Left kidney (tissue), 2 donors: ENCODE data around the gene CHSY1. TPM values are rescaled to one million over a fixed set of nuclear protein-coding genes. Genes with fewer than 3 reads are reported as not detected.

Experiments used
- DNase-seq: peaks from one replicate; pipeline ENCODE4 v3.0.0-alpha.2; 2013
- polyA plus RNA-seq: library from polyadenylated mRNA; unstranded; fragments of 120-200 nt; gene quantifications from one replicate; pipeline ENCODE4 v1.2.1, GENCODE V29; 2013; ENCODE audit not compliant: insufficient read length

CHSY1 gene
- polyA plus RNA-seq, 1 donor, result 47.1 TPM

DNA sequence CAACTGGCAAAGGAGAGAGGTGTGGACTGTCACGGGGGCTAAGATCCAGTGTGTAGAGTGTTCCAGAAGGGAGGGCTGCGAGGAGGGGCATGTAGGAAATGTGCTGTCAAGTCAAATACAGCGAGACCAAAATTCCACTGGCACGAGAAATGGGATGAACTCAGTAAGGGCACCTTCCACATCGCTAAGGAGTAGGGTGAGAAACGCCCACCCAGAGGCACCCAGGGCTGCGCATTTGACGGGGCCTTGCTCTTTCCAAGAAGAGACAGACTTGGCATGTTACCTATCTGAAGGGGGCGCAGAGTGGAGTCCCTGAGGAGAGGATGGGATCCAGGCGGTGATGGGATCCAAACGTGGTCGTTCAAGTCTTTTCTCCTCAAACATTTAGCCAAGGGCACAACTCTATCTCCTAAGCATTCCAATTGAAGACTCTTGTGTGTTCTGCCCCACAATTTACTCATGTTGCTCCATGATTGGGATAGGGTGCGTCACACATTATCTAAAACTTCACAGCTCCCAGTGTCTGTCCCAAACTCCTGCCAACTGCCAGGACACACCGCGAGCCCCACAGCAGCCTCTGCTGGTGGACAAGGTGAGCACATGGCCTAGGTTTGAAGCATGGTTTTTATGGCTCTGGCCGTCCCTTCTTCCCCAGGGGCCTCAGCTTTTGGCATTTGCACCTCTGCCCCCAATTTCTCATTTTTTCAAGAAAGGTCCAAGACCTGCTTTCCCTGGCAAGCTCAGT is 17.8 kb upstream of the CHSY1 start:
- DNase-seq, result no peak

DNA sequence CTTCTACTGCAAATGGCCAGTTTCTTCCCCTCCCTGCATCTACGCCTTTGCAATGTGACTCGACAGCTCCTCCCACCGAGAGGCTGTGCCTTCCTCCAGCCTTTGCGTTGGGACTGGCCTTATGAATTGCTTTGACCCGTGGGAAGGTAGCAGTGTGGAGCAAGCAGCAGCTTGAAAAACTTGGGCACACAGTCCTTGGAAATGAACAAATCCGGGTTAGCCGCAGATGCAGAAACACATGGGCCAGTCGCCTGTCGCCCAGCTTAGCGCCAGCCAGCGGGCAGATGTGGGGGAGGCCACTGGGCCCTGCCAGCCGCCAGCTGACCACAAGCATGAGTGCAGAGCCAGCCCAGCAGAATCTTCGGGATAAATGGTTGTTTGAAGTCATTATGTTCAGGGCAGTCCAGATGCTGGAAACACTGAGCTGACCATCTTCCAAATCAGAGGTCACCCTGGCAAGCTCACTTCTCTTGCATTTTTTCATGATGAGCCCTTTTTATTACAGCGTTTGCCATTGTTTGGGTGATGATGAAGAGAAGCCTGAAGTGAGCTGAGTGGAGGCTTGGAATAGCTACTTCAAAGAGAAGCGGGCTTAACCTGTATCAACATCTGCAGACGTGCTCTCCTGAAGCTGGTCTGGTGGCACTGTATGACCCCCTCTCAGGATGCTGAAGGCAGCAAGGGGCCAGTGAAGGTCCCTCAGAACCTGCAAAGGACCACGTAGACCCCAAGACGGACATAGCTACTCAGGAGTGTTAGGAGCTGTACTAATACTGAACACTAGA is 15.7 kb upstream of the CHSY1 start:
- DNase-seq, result no peak

DNA sequence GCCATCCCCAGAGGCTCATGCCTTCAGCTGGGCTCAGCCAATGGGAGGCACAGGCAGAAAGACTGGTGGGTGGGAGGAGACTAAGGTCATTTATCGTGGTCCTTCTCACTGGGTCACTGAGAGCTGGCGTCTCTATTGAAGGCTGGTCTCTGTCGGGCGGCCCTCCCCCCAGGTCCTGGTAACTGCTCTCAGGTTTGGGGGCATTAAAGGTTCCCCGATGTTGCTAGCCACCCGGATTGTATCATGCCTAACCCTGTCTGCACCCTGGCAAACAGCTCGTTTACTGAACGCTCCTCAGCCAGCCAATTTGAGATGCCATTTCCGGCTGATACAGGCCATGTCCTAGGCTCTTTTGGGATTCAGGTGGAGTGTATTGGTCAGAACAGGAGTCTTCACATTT is 14.9 kb upstream of the CHSY1 start:
- no peak for DNase-seq

DNA sequence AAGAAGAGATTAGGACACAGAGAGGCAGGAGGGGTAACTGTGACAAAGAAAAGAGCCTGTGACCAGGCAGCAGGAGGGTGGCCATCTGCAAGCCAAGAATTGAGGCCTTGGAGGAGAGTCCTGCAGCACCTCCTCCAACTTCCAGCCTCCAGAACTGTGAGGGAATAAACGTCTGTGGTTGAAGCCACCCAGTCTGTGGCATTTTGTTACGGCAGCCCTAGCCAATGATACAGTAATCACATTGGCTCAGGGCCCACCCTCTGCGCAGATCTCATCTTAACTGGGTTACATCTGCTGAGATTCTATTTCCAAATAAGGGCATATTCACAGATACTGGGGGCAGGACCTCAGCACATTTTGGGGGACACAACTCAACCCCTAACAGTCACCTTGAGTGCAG is 14.2 kb upstream of the CHSY1 start:
- no peak for DNase-seq

DNA sequence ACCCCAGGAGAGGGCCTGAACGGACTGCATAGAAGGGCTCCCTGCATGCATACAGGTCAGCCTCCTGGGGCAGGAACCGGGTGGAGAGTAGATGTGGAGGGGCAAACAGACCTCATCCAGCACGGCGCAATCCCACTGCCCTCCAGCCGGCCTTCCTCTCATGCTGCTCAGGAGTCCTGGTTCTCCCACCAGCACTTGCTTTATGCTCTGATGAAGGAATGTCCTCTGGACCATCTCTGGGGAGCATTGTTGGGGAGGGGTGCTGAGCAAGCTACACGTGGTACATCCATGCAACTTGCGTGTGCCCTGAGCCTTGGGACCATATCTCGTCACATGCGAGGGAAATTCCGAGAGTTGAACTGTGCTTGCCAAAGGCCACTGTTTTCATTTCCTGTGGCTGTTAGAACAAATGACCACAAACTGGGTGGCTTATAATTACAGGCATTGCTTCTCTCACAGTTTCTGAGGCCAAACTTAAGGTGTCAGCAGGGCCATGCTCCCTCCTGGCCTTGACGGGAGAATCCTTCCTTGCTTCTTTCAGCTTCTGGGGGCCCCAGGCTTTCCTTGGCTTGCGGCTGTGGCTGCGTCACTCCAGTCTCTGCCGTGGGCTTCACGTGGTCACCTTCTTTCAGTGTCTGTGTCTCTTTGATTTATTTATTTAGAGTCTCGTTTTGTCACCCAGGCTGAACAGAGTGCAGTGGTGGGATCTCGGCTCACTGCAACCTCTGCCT is 13.2 kb upstream of the CHSY1 start:
- no peak for DNase-seq

DNA sequence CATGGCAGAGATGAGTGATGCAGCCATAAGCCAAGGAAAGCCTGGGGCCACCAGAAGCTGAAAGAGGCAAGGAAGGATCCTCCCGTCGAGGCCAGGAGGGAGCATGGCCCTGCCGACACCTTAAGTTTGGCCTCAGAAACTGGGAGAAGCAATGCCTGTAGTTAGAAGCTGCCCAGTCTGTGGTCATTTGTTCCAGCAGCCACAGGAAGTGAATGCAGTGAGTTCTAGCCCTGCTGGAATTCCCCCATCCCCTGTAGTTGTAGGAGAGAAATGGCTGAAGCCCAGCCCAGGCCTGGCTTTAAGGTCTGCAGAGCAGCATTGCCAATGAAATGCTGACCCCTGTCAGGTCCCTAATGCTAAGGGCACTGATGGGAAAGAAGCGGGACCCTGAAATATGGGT is 12.2 kb upstream of the CHSY1 start:
- no peak for DNase-seq

DNA sequence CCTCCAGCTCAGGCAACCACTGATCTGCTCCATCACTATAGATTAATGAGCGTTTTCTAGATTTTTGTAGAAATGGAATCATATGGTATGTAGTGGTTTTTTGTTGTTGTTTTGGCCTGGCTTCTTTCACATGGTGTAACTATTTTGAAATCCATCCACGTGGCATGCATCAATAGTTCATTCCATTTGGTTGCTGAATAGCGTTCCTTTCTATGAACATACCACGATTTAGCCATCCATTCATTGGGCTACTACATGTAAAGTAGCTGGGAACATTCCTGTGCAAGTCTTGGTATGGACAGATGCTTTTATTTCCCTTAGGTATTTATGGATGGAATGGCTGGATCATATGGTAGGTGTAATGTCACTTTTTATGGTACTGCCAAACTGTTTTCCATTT is 10.7 kb upstream of the CHSY1 start:
- DNase-seq, result no peak

DNA sequence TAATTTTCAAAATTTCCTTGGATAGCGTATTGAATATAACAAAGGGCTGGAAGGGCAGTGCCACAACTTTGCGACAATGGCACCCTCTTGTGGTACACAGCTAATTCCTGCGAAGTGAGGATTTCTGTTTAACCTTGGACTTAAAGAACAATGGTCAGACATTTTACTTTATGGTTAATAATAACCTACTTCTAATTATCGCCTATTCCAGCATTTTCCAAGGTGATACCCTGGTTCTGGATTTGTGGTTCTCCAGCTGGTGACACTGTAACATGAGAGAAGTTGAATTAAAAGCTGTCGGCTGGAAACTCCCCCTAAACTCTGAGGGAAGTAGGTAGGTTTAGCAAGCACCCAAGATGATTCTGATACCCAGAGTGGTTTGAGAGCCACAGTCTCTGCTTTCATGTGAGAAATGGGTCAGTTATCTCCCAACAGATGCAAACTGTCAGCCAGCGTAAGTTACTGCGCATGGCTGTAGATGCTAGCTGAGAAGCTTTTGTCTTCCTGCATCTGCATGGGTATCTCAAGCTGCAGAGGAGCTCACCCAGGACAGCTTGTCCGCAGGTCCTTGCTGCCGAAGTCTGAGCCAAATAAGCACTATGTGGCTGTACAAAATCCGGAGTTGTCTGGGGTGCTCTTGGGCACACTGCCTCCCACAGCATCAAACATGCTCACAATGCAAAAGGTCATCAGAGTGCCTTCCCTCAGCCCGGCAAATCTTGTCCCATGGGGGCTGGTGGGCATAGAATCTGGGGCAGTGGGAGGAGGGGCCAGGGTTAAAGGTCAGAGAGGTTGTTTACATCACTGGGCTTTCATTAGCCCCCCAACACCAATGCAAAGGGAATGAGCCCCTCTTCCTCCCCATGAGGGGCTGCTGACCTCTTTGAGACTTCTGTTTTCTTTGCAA is 6.6 kb upstream of the CHSY1 start:
- peak; percentile 73 for DNase-seq

DNA sequence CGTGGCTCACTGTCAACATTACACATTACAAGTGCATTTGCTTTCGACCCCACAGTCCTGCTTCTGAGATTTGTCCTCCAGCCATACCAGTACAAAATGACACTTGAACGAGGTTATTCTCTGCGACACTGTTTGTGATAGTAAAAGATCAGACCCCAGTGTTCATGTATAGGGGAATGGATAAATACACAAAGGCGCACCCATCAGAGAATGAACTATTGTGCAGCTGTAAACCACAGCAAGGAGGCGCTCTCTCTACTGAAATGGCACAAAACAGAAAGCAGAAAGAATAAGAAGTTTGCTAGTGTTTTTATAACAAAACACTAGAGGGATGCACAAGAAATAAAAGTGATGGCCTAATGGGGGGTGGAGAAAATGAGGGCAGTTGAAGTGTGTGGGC is 4.9 kb upstream of the CHSY1 start:
- DNase-seq, result no peak

DNA sequence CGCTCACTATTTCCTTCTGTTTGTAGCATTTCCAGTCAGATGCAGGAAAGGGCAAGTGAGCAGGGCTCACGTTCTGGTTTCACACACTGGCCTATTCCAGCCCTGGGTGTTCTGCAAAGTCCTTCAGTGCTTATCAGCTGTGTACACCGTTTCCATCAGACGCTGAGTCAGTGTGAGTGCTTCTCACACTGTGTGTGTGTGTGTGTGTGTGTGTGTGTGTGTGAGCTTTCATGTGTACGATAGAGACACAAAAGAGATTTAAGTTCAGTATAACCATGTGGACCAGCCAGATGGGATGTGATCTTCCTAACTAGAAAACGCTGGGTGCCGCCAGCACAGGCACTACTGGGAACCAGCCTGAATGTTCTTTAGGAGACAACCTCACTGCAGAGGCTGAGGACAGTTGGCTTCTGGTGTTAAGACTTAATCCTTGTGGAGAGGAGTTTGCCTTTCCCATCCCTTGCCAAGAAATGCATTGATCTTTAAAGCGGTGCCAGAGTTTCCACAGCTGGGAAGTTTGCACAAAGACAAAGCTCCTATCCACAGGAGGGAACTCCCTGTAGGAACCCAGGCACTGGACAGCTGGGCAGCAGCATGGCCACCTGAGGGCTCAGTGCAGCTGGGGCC is 3.9 kb upstream of the CHSY1 start:
- DNase-seq, result no peak

DNA sequence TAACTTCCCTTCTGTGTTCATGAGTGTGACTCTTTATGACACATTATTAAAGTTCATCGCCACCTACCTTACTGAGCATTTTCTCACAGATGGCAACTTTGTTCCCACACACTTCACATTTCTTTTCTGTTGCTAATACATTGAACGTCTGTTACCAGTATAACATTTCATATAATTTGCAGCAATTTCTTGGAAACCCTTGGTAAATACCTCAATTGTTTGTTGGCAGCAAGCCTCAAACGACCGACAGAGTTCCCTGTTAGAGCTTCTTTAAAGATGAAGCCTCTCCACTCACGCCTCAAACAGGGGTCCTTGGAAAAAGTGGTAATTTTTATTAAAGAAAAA is 3.2 kb upstream of the CHSY1 start:
- DNase-seq, result no peak

DNA sequence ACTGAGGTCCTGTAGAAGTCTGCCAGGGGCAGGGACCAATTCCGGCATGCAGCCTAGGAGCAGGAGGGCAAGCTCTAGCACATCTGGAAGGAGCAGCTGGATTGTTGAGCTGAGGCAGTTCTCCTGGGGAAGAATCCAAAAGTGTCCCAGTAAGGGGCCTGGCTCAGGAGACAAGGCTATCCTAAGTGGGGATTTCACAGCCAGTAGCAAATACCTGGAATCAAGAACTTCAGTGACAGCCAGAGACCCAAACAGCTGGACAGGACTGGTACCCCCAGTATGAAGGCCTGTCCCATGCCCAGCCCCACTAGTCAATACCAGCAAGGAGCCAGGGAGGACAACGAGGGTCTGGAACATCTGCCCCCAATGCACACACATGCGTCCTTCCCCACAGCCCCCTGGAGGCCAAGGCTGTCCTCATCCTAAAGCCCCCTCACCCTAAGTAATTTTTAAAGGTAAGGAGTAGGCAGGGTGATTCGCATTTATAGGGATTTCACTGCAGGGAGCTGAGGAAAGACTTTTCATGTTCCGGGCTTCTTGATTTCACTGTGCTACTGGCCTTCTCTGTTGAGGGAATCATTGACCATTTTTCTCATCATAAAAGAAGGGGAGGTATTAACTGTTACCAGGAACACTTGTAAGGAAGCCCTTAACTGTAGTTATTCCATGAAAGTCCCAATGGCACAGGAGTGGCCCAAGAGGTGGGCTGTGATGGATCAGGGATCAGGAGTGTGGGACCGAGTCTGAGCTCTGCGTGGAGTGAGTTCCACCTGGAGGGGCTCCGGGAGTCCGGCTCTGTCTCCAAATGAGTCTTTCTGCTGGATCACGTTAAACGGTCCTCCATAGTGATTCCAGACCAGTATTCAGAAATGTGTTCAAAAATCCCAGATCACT is 2.6 kb upstream of the CHSY1 start:
- DNase-seq, result no peak

DNA sequence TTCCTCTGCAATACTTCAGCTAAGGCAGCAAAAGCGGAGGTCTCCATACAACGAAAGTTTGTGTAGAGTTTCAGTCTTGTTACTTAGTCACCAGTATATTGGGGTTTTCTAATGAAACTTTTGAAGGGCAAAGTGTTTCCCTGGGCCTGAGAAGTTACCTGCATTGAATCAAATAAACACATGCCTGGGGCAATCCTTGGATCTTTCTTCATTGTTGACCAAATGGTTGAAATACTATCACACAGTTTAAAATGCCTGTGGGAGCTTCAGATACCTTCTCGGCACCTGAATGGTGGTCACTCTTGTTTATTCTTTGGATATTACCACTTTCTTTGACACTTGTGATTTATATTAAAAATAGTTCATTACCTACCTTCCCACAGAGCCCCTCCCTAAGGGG is 988 bp upstream of the CHSY1 start:
- DNase-seq, result no peak

DNA sequence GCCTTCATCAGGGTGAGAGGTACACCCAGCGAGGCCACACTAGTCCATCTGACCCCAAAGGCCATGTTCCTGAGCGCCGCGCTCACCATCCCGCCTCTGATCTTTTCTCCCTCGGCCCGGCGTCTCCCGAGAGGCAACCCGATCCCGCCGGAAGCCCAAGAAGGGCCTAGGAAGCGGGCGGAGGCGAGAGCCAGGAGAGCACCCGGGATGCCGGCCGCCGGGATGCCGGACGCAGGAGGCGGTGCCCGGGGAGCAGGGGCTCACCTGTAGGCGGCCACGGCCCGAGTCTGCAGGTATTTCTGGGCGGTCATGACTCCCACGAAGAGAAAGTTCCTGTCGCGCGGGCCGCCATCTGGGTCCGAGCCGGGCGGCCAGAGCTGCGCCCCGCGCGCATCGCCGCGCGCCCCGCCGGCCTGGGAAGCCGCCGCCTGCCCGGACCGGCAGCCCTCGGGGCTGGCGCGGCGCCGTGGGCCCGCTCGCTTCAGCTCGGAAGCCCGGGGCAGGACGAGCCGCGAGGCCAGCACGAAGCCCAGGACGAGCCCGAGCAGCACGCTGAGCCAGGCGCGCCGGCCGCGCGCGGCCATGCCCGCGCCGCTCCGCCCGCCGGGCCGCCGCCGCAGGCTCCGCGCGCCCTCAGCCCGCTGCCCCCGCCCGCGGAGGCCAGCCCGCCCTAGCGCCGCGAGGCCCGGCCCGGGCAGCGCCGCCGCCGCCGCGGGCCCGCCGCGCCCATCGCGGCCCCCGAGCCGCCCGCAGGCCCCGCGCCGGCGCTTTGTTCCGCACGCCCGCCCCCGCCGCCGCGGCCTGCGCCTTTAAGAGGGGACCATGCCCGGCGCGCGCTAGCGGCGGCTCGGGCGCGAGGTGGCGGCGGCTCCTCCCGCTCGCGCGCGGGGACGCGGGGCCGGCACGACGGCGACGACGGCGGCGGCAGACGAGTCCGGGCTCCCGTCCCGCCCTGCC is 697 bp downstream of the CHSY1 start:
- DNase-seq, result no peak

DNA sequence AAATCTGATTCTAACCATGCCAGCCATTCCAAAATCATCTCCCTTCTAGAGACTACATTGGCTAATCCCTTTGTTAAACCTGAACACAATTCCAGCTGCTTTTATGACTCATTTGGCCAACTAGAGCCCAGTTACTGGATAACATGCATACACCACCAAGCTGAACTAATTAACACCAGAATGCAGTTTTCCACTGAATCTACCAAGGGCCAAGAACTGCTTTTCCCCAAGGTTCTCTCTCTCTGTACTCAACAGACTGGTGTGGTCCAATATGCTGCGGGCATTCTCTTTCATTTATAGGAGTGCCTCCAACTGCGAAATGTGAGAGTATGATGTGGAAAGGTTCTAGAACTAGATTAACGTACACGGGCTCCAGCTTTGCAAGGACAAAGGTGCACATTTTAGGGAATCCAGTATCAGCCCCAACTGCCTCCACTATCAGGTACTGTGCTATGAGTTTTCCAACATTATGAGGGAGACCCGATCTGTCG is 1.5 kb downstream of the CHSY1 start:
- no peak for DNase-seq

DNA sequence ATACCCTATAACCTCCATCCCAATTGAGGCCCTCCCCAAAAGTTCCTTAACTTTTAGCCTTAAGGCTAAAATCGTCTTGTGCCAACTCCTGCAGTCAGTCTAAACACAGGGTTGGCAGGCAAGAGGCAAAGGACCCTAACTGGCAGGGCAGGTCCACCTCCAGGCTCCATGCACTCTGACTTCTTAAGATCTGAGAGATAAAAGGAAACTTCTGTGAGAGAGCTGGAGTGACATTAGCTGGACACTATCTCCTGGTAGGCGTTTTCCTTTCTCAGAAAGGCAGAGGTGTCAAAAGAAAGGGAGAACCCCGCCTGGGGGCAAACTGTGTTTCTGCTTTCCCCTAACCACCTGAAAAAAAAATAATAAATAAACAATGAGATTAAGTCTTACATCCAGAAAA is 3.6 kb downstream of the CHSY1 start:
- DNase-seq, result no peak

DNA sequence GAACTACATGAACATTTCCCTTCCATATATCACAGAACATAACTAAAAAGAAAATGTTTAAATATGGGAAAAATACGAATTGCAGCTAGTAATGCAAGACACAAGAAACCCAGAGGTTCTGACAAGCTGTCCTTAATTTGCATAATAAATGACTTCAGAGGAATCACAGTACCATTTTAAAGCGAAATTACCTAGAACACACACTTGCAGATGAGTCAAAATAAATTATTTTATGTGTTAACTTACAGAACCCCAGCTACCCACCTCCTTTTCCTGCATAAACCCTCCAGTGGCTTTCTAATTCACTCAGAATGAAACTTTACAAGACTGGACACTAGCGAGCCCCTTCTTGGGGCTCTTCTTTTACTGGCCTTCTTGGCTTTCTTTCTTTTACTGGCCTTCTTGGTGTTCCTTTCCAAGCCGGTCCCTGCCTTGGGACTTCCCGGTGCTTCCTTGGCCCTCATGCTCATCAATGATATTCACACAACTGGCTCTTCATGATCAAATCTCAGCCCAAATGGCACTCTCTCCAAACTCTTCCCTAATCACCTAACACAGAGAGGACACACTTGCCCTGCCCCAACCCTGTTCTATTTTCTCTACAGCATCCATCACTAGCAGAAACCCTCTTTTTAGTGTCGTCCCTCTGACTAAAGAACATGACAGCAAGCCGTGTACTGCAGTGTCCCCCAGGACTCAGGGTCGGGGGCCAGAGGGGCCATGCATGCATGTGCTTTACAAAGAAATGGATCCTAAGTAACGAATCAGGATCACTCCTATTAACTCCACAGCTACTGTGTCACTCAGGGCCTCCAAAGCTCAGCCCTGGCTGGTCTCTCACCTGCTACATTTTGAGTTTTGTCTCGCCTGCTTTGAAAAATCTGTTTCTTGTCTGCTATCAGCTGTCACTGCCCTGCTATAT is 4.8 kb downstream of the CHSY1 start:
- DNase-seq, result no peak

DNA sequence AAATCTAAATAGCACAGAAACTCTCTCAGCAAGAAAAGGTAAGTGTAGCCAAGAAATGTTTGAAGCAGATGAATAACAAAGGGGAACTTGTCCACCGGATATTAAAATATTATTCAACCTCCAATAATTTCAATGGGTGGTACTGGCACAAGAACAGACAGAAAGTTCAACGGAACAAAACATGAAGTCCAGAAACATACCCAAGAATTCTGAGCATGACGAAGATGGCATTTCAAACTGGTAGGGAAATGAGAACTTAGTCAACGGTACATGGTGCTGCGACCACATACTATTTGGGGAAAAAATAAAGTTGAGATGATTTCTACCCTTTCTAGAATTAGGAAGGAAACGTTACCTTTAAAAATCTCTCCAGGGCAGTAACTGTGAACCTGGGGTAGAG is 5.5 kb downstream of the CHSY1 start:
- no peak for DNase-seq
